NCI-H524 (cell line): ENCODE results near the gene THRB.

Experiments
- DNase-seq, 2 experiments: peaks; one replicate each; lab custom pipeline; 2025; lab: John Stamatoyannopoulos, UW

THRB gene

GRCh38 chr3:24263069-24263668 lies 231.5 kb downstream of the THRB start:
- peak; percentile 40 to 56 for DNase-seq

- DNase-seq: no peak
Observed at GRCh38 chr3:24261521-24261920, 233.1 kb downstream of the THRB start.

GRCh38 chr3:24259901-24260512 lies 234.6 kb downstream of the THRB start:
- DNase-seq: no peak

- no peak for DNase-seq
Observed at GRCh38 chr3:24258727-24259600, 235.7 kb downstream of the THRB start.

- no peak for DNase-seq
Observed at GRCh38 chr3:24258260-24258659, 236.4 kb downstream of the THRB start.

GRCh38 chr3:24255414-24255813 lies 239.2 kb downstream of the THRB start:
- DNase-seq: no peak

- DNase-seq: no peak
Observed at GRCh38 chr3:24254649-24255048, 240.0 kb downstream of the THRB start.

- DNase-seq: no peak
Observed at GRCh38 chr3:24253336-24253735, 241.3 kb downstream of the THRB start.

GRCh38 chr3:24249523-24249922 lies 245.1 kb downstream of the THRB start:
- DNase-seq: no peak

GRCh38 chr3:24245056-24245455 lies 249.6 kb downstream of the THRB start:
- no peak for DNase-seq

- DNase-seq: no peak
Observed at GRCh38 chr3:24244491-24244890, 250.2 kb downstream of the THRB start.

- no peak for DNase-seq
Observed at GRCh38 chr3:24242012-24242698, 252.5 kb downstream of the THRB start.

- DNase-seq: no peak
Observed at GRCh38 chr3:24240306-24240705, 254.3 kb downstream of the THRB start.

GRCh38 chr3:24237971-24238706 lies 256.5 kb downstream of the THRB start:
- DNase-seq: peak; percentile 52 to 85

- no peak for DNase-seq
Observed at GRCh38 chr3:24235121-24235520, 259.5 kb downstream of the THRB start.

- DNase-seq: no peak
Observed at GRCh38 chr3:24232784-24233183, 261.9 kb downstream of the THRB start.

GRCh38 chr3:24229468-24230221 lies 265.0 kb downstream of the THRB start:
- no peak for DNase-seq

GRCh38 chr3:24227635-24228034 lies 267.0 kb downstream of the THRB start:
- DNase-seq: no peak

GRCh38 chr3:24226397-24226796 lies 268.3 kb downstream of the THRB start:
- no peak for DNase-seq

- DNase-seq: no peak
Observed at GRCh38 chr3:24225385-24225950, 269.2 kb downstream of the THRB start.
